NCI-H146 treated with DMSO at 0.1 percent for 48 hours (cell line): ENCODE measurements around the gene EIF2B2.

ENCODE experiments used
- DNase-seq: peaks from one replicate; lab custom pipeline; 2025; ENCODE audit not compliant: unreplicated experiment; lab: John Stamatoyannopoulos, UW

The EIF2B2 gene

GRCh38 chr14:75041613-75042012 lies 38.9 kb downstream of the EIF2B2 start:
- DNase-seq, result no peak

GRCh38 chr14:75042035-75042434 lies 39.3 kb downstream of the EIF2B2 start:
- no peak for DNase-seq

GRCh38 chr14:75044322-75044721 lies 41.6 kb downstream of the EIF2B2 start:
- no peak for DNase-seq

GRCh38 chr14:75044752-75045151 lies 42.0 kb downstream of the EIF2B2 start:
- DNase-seq, result no peak

- no peak for DNase-seq
Observed at GRCh38 chr14:75046275-75046674, 43.6 kb downstream of the EIF2B2 start.

- DNase-seq, result no peak
Observed at GRCh38 chr14:75046899-75047298, 44.2 kb downstream of the EIF2B2 start.

GRCh38 chr14:75047506-75047905 lies 44.8 kb downstream of the EIF2B2 start:
- DNase-seq, result no peak

- no peak for DNase-seq
Observed at GRCh38 chr14:75048101-75048500, 45.4 kb downstream of the EIF2B2 start.

GRCh38 chr14:75049136-75049535 lies 46.4 kb downstream of the EIF2B2 start:
- no peak for DNase-seq

- DNase-seq, result no peak
Observed at GRCh38 chr14:75049731-75050201, 47.0 kb downstream of the EIF2B2 start.

GRCh38 chr14:75050852-75051555 lies 48.3 kb downstream of the EIF2B2 start, which contains the start of gene MLH3:
MLH3 (minus strand) TSS chr14:75051467; CDS start chr14:75049655, 1,812 bp downstream.
- DNase-seq, result peak; percentile 41

GRCh38 chr14:75051556-75051899 lies 48.8 kb downstream of the EIF2B2 start:
- DNase-seq, result no peak

- no peak for DNase-seq
Observed at GRCh38 chr14:75053396-75054291, 50.9 kb downstream of the EIF2B2 start.

GRCh38 chr14:75054421-75054820 lies 51.7 kb downstream of the EIF2B2 start:
- DNase-seq, result no peak

- no peak for DNase-seq
Observed at GRCh38 chr14:75059642-75060041, 56.9 kb downstream of the EIF2B2 start.

- DNase-seq, result no peak
Observed at GRCh38 chr14:75060420-75060819, 57.7 kb downstream of the EIF2B2 start.
